Stomach (tissue), 9 donors: ENCODE results near the gene CCDC30. TPM values are rescaled to one million over a fixed set of nuclear protein-coding genes. Genes with fewer than 3 reads are reported as not detected.
A peak's percentile ranks its signal among the peaks of the same experiment; 100 is the strongest.

ENCODE experiments used
- DNase-seq, 2 donors: peaks; one replicate each; pipeline versions ENCODE4 v3.0.0 to v3.0.0-alpha.2; 2013 to 2019
- H3K27ac ChIP-seq, 5 donors: fragments of 200-600 bp in 4 of 5; sonication (generic) in 4 of 5; one replicate each; pipeline ENCODE4 v1.5.1; 2013 to 2019; ENCODE audit warnings: mild to moderate bottlenecking in 1 of 5, moderate library complexity in 1 of 5
- H3K27me3 ChIP-seq, 3 donors: fragments of 200-600 bp; sonication (generic); one replicate each; pipeline ENCODE4 v1.5.1; 2017 to 2019; ENCODE audit warnings: mixed run types in 1 of 3
- H3K36me3 ChIP-seq, 4 donors: fragments of 200-600 bp; sonication (generic); 1 replicate in 3 of 4; 2 replicates in 1 of 4; pipeline ENCODE4 v1.5.1; 2016 to 2019
- H3K4me1 ChIP-seq, 4 donors: fragments of 200-600 bp; sonication (generic); one replicate each; pipeline ENCODE4 v1.5.1; 2016 to 2019
- H3K4me3 ChIP-seq, 4 donors: fragments of 200-600 bp; sonication (generic) in 3 of 4; one replicate each; pipeline ENCODE4 v1.5.1; 2016 to 2019; ENCODE audit warnings: mild to moderate bottlenecking in 1 of 4
- H3K9me3 ChIP-seq, 4 donors: fragments of 200-600 bp; sonication (generic); one replicate each; pipeline ENCODE4 v1.5.1; 2016 to 2019
- EP300 ChIP-seq: sonication (generic); formaldehyde crosslinking; IDR thresholded peaks from one replicate; pipeline ENCODE4 v1.6.1; 2017; ENCODE audit warnings: antibody characterized with exemption
- POLR2A ChIP-seq, 4 donors: fragments of 450-650 bp; IDR thresholded peaks; one replicate each; pipeline ENCODE4 v1.6.1; 2016; ENCODE audit warnings: antibody characterized with exemption in 4 of 4, control low read depth in 2 of 4, mild to moderate bottlenecking in 1 of 4, moderate library complexity in 1 of 4
- POLR2AphosphoS5 ChIP-seq, 3 donors: sonication (generic); formaldehyde crosslinking; IDR thresholded peaks; one replicate each; pipeline ENCODE4 v1.6.1; 2016; ENCODE audit warnings: antibody characterized with exemption in 3 of 3
- WGBS, 5 donors: extraction: QIAGEN DNeasy Blood & Tissue Kit in 3 of 5; methylation state at CpG; one replicate each; pipeline versions ENCODE4 v1.1.5 to v1.1.7; 2013 to 2018; 5-methylcytosine and 5-hydroxymethylcytosine counted together
- intact Hi-C: fragments of 100-400 bp; cut with DNase I; formaldehyde crosslinking; loops from one replicate; pipeline ENCODE4 v1.15.1; 2023; ENCODE audit warnings: low total_unique reads
- polyA plus RNA-seq, 3 donors: library from polyadenylated mRNA; stranded (reverse); fragments of 200-250 nt; gene quantifications; one replicate each; pipeline ENCODE4 v1.2.3, GENCODE V29; 2013
- total RNA-seq, 5 donors: library from RNA; depleted of rRNA; stranded (reverse); fragments of >200 nt; gene quantifications; one replicate each; pipeline versions ENCODE4 v1.1.0 to v1.2.3, GENCODE V29; 2014 to 2016
- TF ChIP-seq, protein P1 (sequence below), 7 experiments: fragments of 450-650 bp in 4 of 7; fragments of 200-600 bp in 3 of 7; sonication (generic) in 3 of 7; IDR thresholded peaks; one replicate each; pipeline ENCODE4 v1.5.1; 2016 to 2019; ENCODE audit warnings: antibody characterized with exemption in 7 of 7, control low read depth in 2 of 7, mild to moderate bottlenecking in 1 of 7
- donor health status: healthy with polysubstance abuse.
- donor health status: Bipolar disorder and iron deficiency.
- donor health status: healthy.

Gene CCDC30
- total and polyA plus RNA-seq, 8 donors, result under 0.01 to 2.3 (median 1.0) TPM

DNA sequence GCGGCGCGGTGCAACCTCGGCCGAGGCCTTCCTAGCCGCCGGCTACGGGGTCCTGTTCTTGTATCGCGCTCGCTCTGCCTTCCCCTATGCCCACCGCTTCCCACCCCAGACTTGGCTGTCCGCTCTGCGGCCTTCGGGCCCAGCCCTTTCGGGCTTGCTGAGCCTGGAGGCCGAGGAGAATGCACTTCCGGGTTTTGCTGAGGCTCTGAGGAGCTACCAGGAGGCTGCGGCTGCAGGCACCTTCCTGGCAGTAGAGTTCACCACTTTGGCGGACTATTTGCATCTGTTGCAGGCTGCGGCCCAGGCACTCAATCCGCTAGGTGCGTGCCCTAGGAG lies 6.4 kb upstream of the CCDC30 start:
- Histone ChIP-seq H3K4me3 (peak overlapping the region; percentile 74 to 96 (median 86)), H3K27me3 (no peaks in the 10 kb centered on the region), H3K9me3 (no peaks in the 10 kb centered on the region), H3K36me3 (peaks cover 12 to 37% (median 33%) of the 10 kb centered on the region in 4 donors), H3K27ac (peak overlapping the region; percentile 90 to 98 (median 95)), H3K4me1 (peaks cover 12 to 35% (median 24%) of the 10 kb centered on the region in 4 donors)
- peak; percentile 63 to 86 for DNase-seq
- no peak for TF ChIP-seq POLR2AphosphoS5 (IDR thresholded peaks at IDR 0.05)
- no peak for TF ChIP-seq EP300
- no peak for TF ChIP-seq POLR2A (IDR thresholded peaks at IDR 0.05)
- TF ChIP-seq, protein P1, sequence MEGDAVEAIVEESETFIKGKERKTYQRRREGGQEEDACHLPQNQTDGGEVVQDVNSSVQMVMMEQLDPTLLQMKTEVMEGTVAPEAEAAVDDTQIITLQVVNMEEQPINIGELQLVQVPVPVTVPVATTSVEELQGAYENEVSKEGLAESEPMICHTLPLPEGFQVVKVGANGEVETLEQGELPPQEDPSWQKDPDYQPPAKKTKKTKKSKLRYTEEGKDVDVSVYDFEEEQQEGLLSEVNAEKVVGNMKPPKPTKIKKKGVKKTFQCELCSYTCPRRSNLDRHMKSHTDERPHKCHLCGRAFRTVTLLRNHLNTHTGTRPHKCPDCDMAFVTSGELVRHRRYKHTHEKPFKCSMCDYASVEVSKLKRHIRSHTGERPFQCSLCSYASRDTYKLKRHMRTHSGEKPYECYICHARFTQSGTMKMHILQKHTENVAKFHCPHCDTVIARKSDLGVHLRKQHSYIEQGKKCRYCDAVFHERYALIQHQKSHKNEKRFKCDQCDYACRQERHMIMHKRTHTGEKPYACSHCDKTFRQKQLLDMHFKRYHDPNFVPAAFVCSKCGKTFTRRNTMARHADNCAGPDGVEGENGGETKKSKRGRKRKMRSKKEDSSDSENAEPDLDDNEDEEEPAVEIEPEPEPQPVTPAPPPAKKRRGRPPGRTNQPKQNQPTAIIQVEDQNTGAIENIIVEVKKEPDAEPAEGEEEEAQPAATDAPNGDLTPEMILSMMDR (IDR thresholded peaks at IDR 0.05), result no peak
- WGBS, 5 donors, result 0 to 1% (median 1%) methylated on average over 17 to 23 of the region's 23 CpGs
- intact Hi-C loops, result no loop called here

DNA sequence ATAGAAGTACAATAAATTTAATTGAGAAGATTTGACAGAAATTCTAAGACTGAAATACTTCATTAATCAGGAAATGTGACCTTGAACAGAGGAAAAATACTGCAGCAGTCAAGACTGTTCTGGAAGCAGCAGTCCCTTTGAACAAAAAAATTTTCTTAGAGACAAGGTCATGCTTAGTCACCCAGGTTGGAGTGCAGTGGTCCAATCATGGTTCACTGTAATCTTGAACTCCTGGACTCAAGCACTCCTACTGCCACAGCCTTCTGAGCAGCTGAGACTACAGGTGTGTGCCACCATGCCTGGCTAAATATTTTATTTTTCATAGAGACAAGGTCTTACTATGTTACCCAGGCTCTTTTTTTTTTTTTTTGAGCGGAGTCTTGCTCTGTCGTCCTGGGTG lies 1.9 kb upstream of the CCDC30 start:
- peak in 1 of 2 donors; percentile 23 for DNase-seq
- 78 to 88% (median 81%) methylated on average over 2 of the region's 2 CpGs for WGBS, 5 donors
- Histone ChIP-seq H3K4me1 (peaks cover 18 to 49% (median 38%) of the 10 kb centered on the region in 4 donors), H3K4me3 (no peak overlapping the region), H3K9me3 (no peaks in the 10 kb centered on the region), H3K27me3 (no peaks in the 10 kb centered on the region), H3K36me3 (peaks cover 12 to 38% (median 33%) of the 10 kb centered on the region in 4 donors), H3K27ac (peak overlapping the region in 1 of 5 donors; percentile 7)
- no peak for TF ChIP-seq EP300
- TF ChIP-seq POLR2AphosphoS5 (IDR thresholded peaks at IDR 0.05), result no peak
- TF ChIP-seq, protein P1 (IDR thresholded peaks at IDR 0.05), result no peak
- no peak for TF ChIP-seq POLR2A (IDR thresholded peaks at IDR 0.05)
- intact Hi-C loops, result no loop called here

DNA sequence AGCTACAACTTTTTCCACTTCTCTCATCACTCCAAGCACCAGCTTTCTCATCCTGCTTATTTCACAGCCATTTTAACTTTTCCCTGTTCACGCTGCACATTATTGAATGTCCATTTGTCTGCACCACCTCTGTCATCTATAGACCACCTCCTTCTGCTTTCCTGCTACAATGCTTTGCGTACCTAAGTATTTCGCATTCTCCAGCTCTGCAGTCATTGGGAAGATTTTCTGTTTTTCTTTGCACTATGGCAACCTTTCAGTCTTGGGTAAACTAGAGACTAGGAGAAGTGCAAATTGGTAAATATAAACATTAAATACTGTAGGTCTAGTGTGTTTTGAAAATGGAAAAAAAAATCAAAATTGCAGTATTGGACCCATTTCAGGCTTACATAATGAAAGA lies 835 bp downstream of the CCDC30 start:
- 62 to 82% (median 67%) methylated on average over 3 of the region's 3 CpGs for WGBS, 5 donors

DNA sequence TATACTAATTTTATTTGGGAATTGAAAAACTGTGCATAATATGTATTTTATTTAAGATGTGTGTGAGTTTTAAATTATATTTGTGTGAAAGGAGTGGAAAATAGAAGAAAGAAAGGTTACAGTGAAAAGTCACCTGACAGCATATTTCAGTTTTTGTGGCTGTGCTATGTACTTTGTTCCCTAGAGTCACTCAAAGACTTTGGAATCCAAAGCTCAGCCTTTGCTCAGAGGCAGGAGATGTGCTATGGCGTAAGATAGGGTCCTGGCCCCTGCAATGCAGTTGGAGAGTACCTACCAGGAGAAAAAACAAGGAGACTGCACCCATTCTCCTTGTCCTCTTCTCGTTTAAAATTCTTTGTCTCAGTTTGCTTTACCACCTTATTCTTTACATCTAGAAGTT lies 2.9 kb downstream of the CCDC30 start:
- Histone ChIP-seq H3K27me3 (no peaks in the 10 kb centered on the region), H3K4me3 (no peak overlapping the region), H3K36me3 (peaks cover 0 to 7% (median 5%) of the 10 kb centered on the region in 4 donors), H3K27ac (no peak overlapping the region), H3K4me1 (peaks cover 6 to 26% (median 20%) of the 10 kb centered on the region in 4 donors), H3K9me3 (no peaks in the 10 kb centered on the region)
- WGBS, 5 donors, result 77 to 90% (median 81%) methylated on average over 2 of the region's 2 CpGs
- no peak for DNase-seq
- TF ChIP-seq POLR2AphosphoS5 (IDR thresholded peaks at IDR 0.05) (no peak), EP300 (no peak), POLR2A (IDR thresholded peaks at IDR 0.05) (no peak)
- TF ChIP-seq, protein P1 (IDR thresholded peaks at IDR 0.05), result no peak
- intact Hi-C loops, result no loop called here

More for the DNA sequence above, 835 bp downstream of the CCDC30 start:
- DNase-seq, result peak in 1 of 2 donors; percentile 31
- no peak for TF ChIP-seq POLR2A (IDR thresholded peaks at IDR 0.05)
- TF ChIP-seq, protein P1 (IDR thresholded peaks at IDR 0.05), result no peak
- no peak for TF ChIP-seq EP300
- TF ChIP-seq POLR2AphosphoS5 (IDR thresholded peaks at IDR 0.05), result no peak
- no peaks in the 10 kb centered on the region for H3K9me3 ChIP-seq
- intact Hi-C loops, result no loop called here
- H3K36me3 ChIP-seq, result peaks cover 6 to 28% (median 26%) of the 10 kb centered on the region in 4 donors
- peaks cover 6 to 28% (median 21%) of the 10 kb centered on the region in 4 donors for H3K4me1 ChIP-seq
- peak overlapping the region in 1 of 5 donors; percentile 71 for H3K27ac ChIP-seq
- no peaks in the 10 kb centered on the region for H3K27me3 ChIP-seq
- H3K4me3 ChIP-seq, result peak overlapping the region; percentile 63 to 93 (median 78)
